Prostate gland (tissue), 2 donors: ENCODE data around the gene PPM1B. TPM values are rescaled to one million over a fixed set of nuclear protein-coding genes. Genes with fewer than 3 reads are reported as not detected.

ENCODE experiments used
- DNase-seq: peaks from one replicate; pipeline ENCODE4 v3.0.0-alpha.2; 2019; ENCODE audit warnings: low spot score
- H3K27ac ChIP-seq, 2 donors: fragments of 200-600 bp; sonication (generic); 2 replicates each; pipeline ENCODE4 v1.5.1; 2017 to 2019
- H3K27me3 ChIP-seq: fragments of 200-600 bp; sonication (generic); replicated peaks from 2 replicates; pipeline ENCODE4 v1.5.1; 2019; ENCODE audit not compliant: insufficient read depth
- H3K36me3 ChIP-seq, 2 donors: fragments of 200-600 bp; sonication (generic); 1 replicate in 1 of 2; 2 replicates in 1 of 2; pipeline versions ENCODE4 v1.5.1 to v1.8.1; 2017 to 2019
- H3K4me1 ChIP-seq: fragments of 200-600 bp; sonication (generic); replicated peaks from 2 replicates; pipeline ENCODE4 v1.5.1; 2019
- H3K4me3 ChIP-seq, 2 donors: fragments of 200-600 bp; sonication (generic); 2 replicates each; pipeline ENCODE4 v1.5.1; 2017 to 2019
- H3K9me3 ChIP-seq: fragments of 200-600 bp; sonication (generic); 2 replicates; pipeline ENCODE4 v1.5.1; 2017
- CTCF ChIP-seq, 4 experiments: fragments of 200-600 bp in 2 of 4; fragments of 450-650 bp in 2 of 4; sonication (generic) in 2 of 4; IDR thresholded peaks; 1 replicate in 3 of 4; 2 replicates in 1 of 4; pipeline ENCODE4 v1.5.1; 2016 to 2019; ENCODE audit warnings: antibody characterized with exemption in 4 of 4, mild to moderate bottlenecking in 2 of 4, moderate library complexity in 2 of 4
- POLR2A ChIP-seq: fragments of 450-650 bp; IDR thresholded peaks from one replicate; pipeline ENCODE4 v1.6.1; 2016; ENCODE audit warnings: antibody characterized with exemption, mild to moderate bottlenecking
- POLR2AphosphoS5 ChIP-seq: sonication (generic); formaldehyde crosslinking; IDR thresholded peaks from one replicate; pipeline ENCODE4 v1.6.1; 2017; ENCODE audit warnings: antibody characterized with exemption
- WGBS: methylation state at CpG from one replicate; pipeline ENCODE4 v1.1.5; 2018; 5-methylcytosine and 5-hydroxymethylcytosine counted together
- intact Hi-C: fragments of 100-400 bp; cut with DNase I; formaldehyde crosslinking; loops from one replicate; pipeline ENCODE4 v1.14.2; 2022
- total RNA-seq, 2 donors: library from RNA; depleted of rRNA; stranded (reverse); fragments of >200 nt; gene quantifications; one replicate each; pipeline ENCODE4 v1.1.0, GENCODE V29; 2016

PPM1B gene
- total RNA-seq, 2 donors from 2014 or later, result 59.9 to 65.4 TPM

DNA sequence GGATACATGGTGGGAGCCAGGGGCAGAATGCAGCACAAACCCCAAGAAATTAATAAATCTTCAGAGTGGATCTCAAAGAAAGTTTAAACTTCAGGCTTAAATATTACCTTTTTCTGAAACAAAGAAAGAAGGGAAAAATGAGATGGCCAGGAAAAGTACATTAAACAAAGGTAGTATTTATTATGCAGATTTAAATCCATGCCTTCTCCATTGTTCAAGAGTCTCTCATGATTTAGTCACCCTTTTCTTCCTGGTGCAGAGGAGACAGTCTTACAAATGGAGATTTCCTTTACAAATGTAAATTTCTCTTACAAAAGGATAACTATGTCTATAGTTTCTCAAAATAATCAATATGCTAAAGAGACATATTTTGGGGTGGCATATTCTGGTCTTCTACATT lies 33.4 kb upstream of the PPM1B start:
- Histone ChIP-seq H3K4me3 (no peak overlapping the region), H3K4me1 (no peaks in the 10 kb centered on the region), H3K36me3 (no peaks in the 10 kb centered on the region), H3K9me3 (no peaks in the 10 kb centered on the region), H3K27me3 (no peaks in the 10 kb centered on the region), H3K27ac (no peak overlapping the region)
- no peak for DNase-seq
- TF ChIP-seq CTCF (IDR thresholded peaks at IDR 0.05) (no peak), POLR2A (no peak), POLR2AphosphoS5 (no peak)
- intact Hi-C loops, result loop anchor here (5.0 kb wide), 1 partner anchor 48 kb away; no protein-coding TSS in a partner anchor

DNA sequence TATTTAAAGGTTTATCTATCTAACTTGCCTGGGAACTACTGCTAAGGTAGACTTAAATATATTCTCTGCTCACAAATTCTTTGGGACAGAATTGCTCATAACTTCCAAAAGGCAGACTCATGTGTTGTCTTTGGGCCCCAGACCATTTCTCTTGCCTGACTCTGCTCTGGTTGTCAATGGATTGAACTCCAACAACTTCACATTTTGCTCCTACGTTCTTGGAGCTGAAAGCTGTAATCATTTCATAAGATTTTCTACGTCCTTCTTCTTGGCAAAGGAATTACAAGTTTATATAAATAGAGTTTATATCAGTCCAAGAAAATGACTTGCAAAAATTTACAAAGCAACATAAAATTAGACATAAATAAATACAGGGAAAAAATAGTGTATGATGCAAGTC lies 32.9 kb upstream of the PPM1B start:
- H3K4me1 ChIP-seq, result no peaks in the 10 kb centered on the region
- H3K27me3 ChIP-seq, result no peaks in the 10 kb centered on the region
- intact Hi-C loops, result loop anchor here (5.0 kb wide), 1 partner anchor 48 kb away; no protein-coding TSS in a partner anchor
- H3K9me3 ChIP-seq, result no peaks in the 10 kb centered on the region
- no peak for DNase-seq
- no peak for TF ChIP-seq CTCF (IDR thresholded peaks at IDR 0.05)
- no peak for TF ChIP-seq POLR2AphosphoS5
- no peak for TF ChIP-seq POLR2A
- H3K27ac ChIP-seq, result no peak overlapping the region
- H3K4me3 ChIP-seq, result no peak overlapping the region
- H3K36me3 ChIP-seq, result no peaks in the 10 kb centered on the region
- WGBS, result 37% methylated on average over 2 of the region's 2 CpGs

- DNase-seq, result no peak
- no peaks in the 10 kb centered on the region for H3K36me3 ChIP-seq
- WGBS, result 50% methylated on average over 3 of the region's 3 CpGs
- no peaks in the 10 kb centered on the region for H3K4me1 ChIP-seq
- no peaks in the 10 kb centered on the region for H3K27me3 ChIP-seq
- TF ChIP-seq CTCF (IDR thresholded peaks at IDR 0.05) (no peak), POLR2A (no peak), POLR2AphosphoS5 (no peak)
- H3K4me3 ChIP-seq, result no peak overlapping the region
- H3K9me3 ChIP-seq, result no peaks in the 10 kb centered on the region
- intact Hi-C loops, result loop anchor here (5.0 kb wide), 1 partner anchor 49 kb away; no protein-coding TSS in a partner anchor
- no peak overlapping the region for H3K27ac ChIP-seq
Measured at GRCh38 chr2:44136252-44136651, 32.4 kb upstream of the PPM1B start.

DNA sequence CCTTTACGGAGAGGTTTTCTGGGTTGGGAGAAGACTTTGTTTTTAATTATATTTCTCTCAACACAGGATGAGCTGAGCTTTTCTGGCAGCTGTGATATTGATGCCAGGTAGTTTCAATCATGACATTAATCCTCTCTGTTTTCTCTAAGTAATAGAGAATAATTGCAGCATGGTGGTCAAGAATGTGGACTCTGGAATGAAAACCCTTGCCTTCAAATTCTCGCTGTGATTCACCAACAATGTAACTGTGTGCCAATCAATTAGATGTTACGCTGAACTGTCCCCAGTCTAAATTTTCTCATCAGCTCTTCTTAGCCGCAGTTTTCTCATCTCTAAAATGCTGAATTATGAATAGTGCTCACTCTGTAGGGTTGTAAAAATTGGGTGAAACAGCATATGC lies 31.6 kb upstream of the PPM1B start:
- Histone ChIP-seq H3K9me3 (no peaks in the 10 kb centered on the region), H3K27ac (no peak overlapping the region), H3K36me3 (no peaks in the 10 kb centered on the region), H3K4me3 (no peak overlapping the region), H3K4me1 (no peaks in the 10 kb centered on the region), H3K27me3 (no peaks in the 10 kb centered on the region)
- DNase-seq, result no peak
- TF ChIP-seq POLR2AphosphoS5, result no peak
- TF ChIP-seq CTCF (IDR thresholded peaks at IDR 0.05), result no peak
- TF ChIP-seq POLR2A, result no peak
- intact Hi-C loops, result loop anchor here (5.0 kb wide), 1 partner anchor 50 kb away; no protein-coding TSS in a partner anchor
- WGBS, result 80% methylated on average over 4 of the region's 4 CpGs

GRCh38 chr2:44137872-44138551 lies 30.7 kb upstream of the PPM1B start:
- no peaks in the 10 kb centered on the region for H3K4me1 ChIP-seq
- H3K9me3 ChIP-seq, result no peaks in the 10 kb centered on the region
- no peak overlapping the region for H3K4me3 ChIP-seq
- TF ChIP-seq CTCF (IDR thresholded peaks at IDR 0.05) (no peak), POLR2A (no peak), POLR2AphosphoS5 (no peak)
- H3K27ac ChIP-seq, result no peak overlapping the region
- no peaks in the 10 kb centered on the region for H3K36me3 ChIP-seq
- no peak for DNase-seq
- intact Hi-C loops, result loop anchor here (5.0 kb wide), 1 partner anchor 51 kb away; no protein-coding TSS in a partner anchor
- H3K27me3 ChIP-seq, result no peaks in the 10 kb centered on the region
- 88% methylated on average over 4 of the region's 4 CpGs for WGBS
